K562 (cell line): ENCODE data around the gene SCO1. TPM values are rescaled to one million over a fixed set of nuclear protein-coding genes. Genes with fewer than 3 reads are reported as not detected.
"Not testable (repeated sequence)": the region's sequence is repeated elsewhere in the genome, so short reads cannot be mapped to it uniquely, and the experiment has no call there.

ENCODE experiments used
- ATAC-seq: fragments of 200-7000 bp; cut with Tn5 transposase; 3 replicates; pipeline ENCODE4 v1.9.1; 2020; ENCODE audit warnings: moderate library complexity
- BruUV-seq: library from RNA; stranded (reverse); fragments of 400-500 nt; replicated peaks from 2 replicates; lab custom pipeline; 2021; lab: Mats Ljungman, UMichigan
- CTCF ChIA-PET: fragments of 300-600 bp; formaldehyde crosslinking; extraction: SDS; loops from one replicate; lab custom pipeline; 2021; ENCODE audit warnings: low intra/inter-chr PET ratio; lab: Yijun Ruan, JAX
- POLR2A ChIA-PET: fragments of 300-600, 350-650 bp; sonication (Branson Sonifier 250); formaldehyde crosslinking; extraction: SDS; loops from one replicate; lab custom pipeline; 2021; ENCODE audit warnings: antibody characterized with exemption, inconsistent platforms; lab: Yijun Ruan, JAX
- DNase-seq, 4 experiments: peaks; one replicate each; pipeline versions ENCODE4 v3.0.0 to v3.0.0-alpha.2; 2011 to 2018; ENCODE audit warnings: low spot score in 3 of 4, mixed read lengths in 3 of 4; ENCODE audit errors: extremely low read depth in 1 of 4
- FAIRE-seq: peaks from 2 replicates; lab custom pipeline; 2011; peaks lifted over from hg19 to GRCh38; lab: Jason Lieb, UNC
- H2AFZ ChIP-seq: 2 replicates; pipeline ENCODE4 v1.6.0; 2011; ENCODE audit warnings: low read depth, low read length, control low read depth, inconsistent platforms
- H3K27ac ChIP-seq: fragments of 200-600 bp; 3 replicates; pipeline ENCODE4 v1.8.0; 2011; ENCODE audit warnings: low read depth, mild to moderate bottlenecking, control low read depth, inconsistent platforms, low read length, moderate library complexity, mixed read lengths; ENCODE audit errors: extremely low read depth
- H3K27me3 ChIP-seq, 2 experiments: fragments of 300-600 bp in 1 of 2; 2 replicates in 1 of 2; 3 replicates in 1 of 2; pipeline versions ENCODE4 v1.6.0 to v1.8.0; 2011; ENCODE audit warnings: inconsistent platforms in 2 of 2, low read length in 2 of 2, mild to moderate bottlenecking in 1 of 2, mixed read lengths in 1 of 2, moderate library complexity in 1 of 2; ENCODE audit not compliant: control insufficient read depth in 2 of 2, insufficient read depth in 2 of 2
- H3K36me3 ChIP-seq: fragments of 300-600 bp; 3 replicates; pipeline ENCODE4 v1.8.0; 2011; ENCODE audit warnings: mild to moderate bottlenecking, low read length, inconsistent platforms; ENCODE audit not compliant: control insufficient read depth, insufficient read depth
- H3K4me1 ChIP-seq, 2 experiments: fragments of 200-600 bp in 1 of 2; replicated peaks in 1 of 2; 2 replicates in 1 of 2; 3 replicates in 1 of 2; pipeline versions ENCODE4 v1.5.1 to v1.8.0; 2011; ENCODE audit warnings: inconsistent platforms in 2 of 2, low read length in 2 of 2, mild to moderate bottlenecking in 1 of 2, mixed read lengths in 1 of 2, moderate library complexity in 1 of 2; ENCODE audit not compliant: control insufficient read depth in 2 of 2, insufficient read depth in 2 of 2
- H3K4me2 ChIP-seq: 2 replicates; pipeline ENCODE4 v1.6.1; 2011; ENCODE audit warnings: low read length, control low read depth, inconsistent platforms, mixed read lengths; ENCODE audit not compliant: insufficient read depth
- H3K4me3 ChIP-seq: fragments of 200-600 bp; sonication (generic), shearing (Covaris generic); 2 replicates; pipeline ENCODE4 v1.5.1; 2016; ENCODE audit warnings: control low read depth, inconsistent platforms
- H3K79me2 ChIP-seq: fragments of 200-600 bp; 3 replicates; pipeline ENCODE4 v1.8.0; 2011; ENCODE audit warnings: low read length, inconsistent platforms; ENCODE audit not compliant: control insufficient read depth, insufficient read depth
- H3K9ac ChIP-seq, 2 experiments: 2 replicates each; pipeline versions ENCODE4 v1.6.0 to v1.6.1; 2011; ENCODE audit warnings: low read depth in 2 of 2, low read length in 2 of 2, control low read depth in 1 of 2, inconsistent platforms in 1 of 2, mild to moderate bottlenecking in 1 of 2, mixed read lengths in 1 of 2; ENCODE audit not compliant: insufficient read depth in 1 of 2
- H3K9me1 ChIP-seq: one replicate; pipeline ENCODE4 v1.6.0; 2011; ENCODE audit warnings: inconsistent platforms, mild to moderate bottlenecking, low read length, moderate library complexity; ENCODE audit not compliant: control insufficient read depth, insufficient read depth
- H3K9me3 ChIP-seq: replicated peaks from 2 replicates; pipeline ENCODE4 v1.5.1; 2011; ENCODE audit warnings: low read depth, low read length, inconsistent platforms; ENCODE audit not compliant: control insufficient read depth, insufficient read depth
- H4K20me1 ChIP-seq: replicated peaks from 2 replicates; pipeline ENCODE4 v1.6.1; 2011; ENCODE audit warnings: low read length, inconsistent platforms, mixed read lengths; ENCODE audit not compliant: control insufficient read depth, insufficient read depth
- FOXA3 ChIP-seq, 2 experiments: fragments of 450-650 bp in 1 of 2; sonication (generic) in 1 of 2; formaldehyde crosslinking; IDR thresholded peaks in 1 of 2; conservative IDR thresholded peaks in 1 of 2; 2 replicates each; pipeline versions ENCODE4 v1.4.0 to v1.8.0; 2020 to 2022; ENCODE audit warnings: mild to moderate bottlenecking in 2 of 2, missing genetic modification reagents in 1 of 2
- HMBOX1 ChIP-seq: sonication (generic); IDR thresholded peaks from 2 replicates; pipeline ENCODE4 v1.6.1; 2016
- PYGO2 ChIP-seq: fragments of 450-650 bp; IDR thresholded peaks from 2 replicates; pipeline ENCODE4 v1.6.1; 2016; ENCODE audit warnings: mild to moderate bottlenecking, missing genetic modification characterization, moderate library complexity, missing compliant biosample characterization
- ZNF444 ChIP-seq: fragments of 250-450 bp; sonication (Bioruptor Pico); IDR thresholded peaks from 2 replicates; pipeline ENCODE4 v1.4.0; 2020; ENCODE audit warnings: mild to moderate bottlenecking, moderate library complexity
- WGBS: fragments of 100-300 bp; shearing (Covaris generic); methylation state at CpG from one replicate; pipeline ENCODE4 v1.1.6; 2016; ENCODE audit warnings: low coverage, mixed read lengths; ENCODE audit not compliant: insufficient coverage; ENCODE audit errors: missing lambda C conversion rate; 5-methylcytosine and 5-hydroxymethylcytosine counted together
- in situ Hi-C: fragments of 300-500 bp; cut with MboI; formaldehyde crosslinking; loops from 4 replicates; pipeline ENCODE4 v1.15.0; 2018; ENCODE audit warnings: inconsistent platforms, mixed read lengths
- intact Hi-C: fragments of 100-400 bp; cut with micrococcal nuclease; formaldehyde crosslinking; loops from 2 replicates; pipeline ENCODE4 v1.14.2; 2022
- polyA plus RNA-seq, 8 experiments: library from polyadenylated mRNA; depleted of rRNA in 4 of 8; stranded (reverse) in 5 of 8; unstranded in 3 of 8; fragments of >200 nt; fragmentation: Nextera tagmentation in 2 of 8; fragmentation: Illumina TruSeq in 1 of 8; extraction: Ambion mirVana in 2 of 8; extraction: Trizol in 1 of 8; gene quantifications; 2 replicates each; pipeline versions ENCODE4 v1.2.1 to v1.2.3, GENCODE V29; 2011 to 2014; ENCODE audit warnings: inconsistent platforms in 1 of 8, missing spikeins in 1 of 8
- total RNA-seq, 7 experiments: library from RNA; depleted of rRNA in 6 of 7; stranded (reverse); fragments of >200 nt in 6 of 7; fragmentation: Illumina TruSeq in 2 of 7; extraction: Trizol in 2 of 7; gene quantifications; 2 replicates each; pipeline versions ENCODE4 v1.2.1 to v1.2.3, GENCODE V29; 2011 to 2021; ENCODE audit warnings: low replicate concordance in 1 of 7

SCO1 gene
- total and polyA plus RNA-seq, 9 of the 15 experiments (the other 6 are each of a cell fraction or from before 2014, with no cell fraction given) = 7.1 to 40.9 (median 22.1) TPM

GRCh38 chr17:10699856-10700255 is 2.5 kb upstream of the SCO1 start:
- Histone ChIP-seq H3K4me2 (no peak overlapping the region), H2AFZ (no peak overlapping the region), H3K4me3 (no peak overlapping the region), H3K9me3 (no peaks in the 10 kb centered on the region), H3K27me3 (no peaks in the 10 kb centered on the region), H3K9me1 (no peaks in the 10 kb centered on the region), H4K20me1 (no peaks in the 10 kb centered on the region), H3K9ac (no peak overlapping the region), H3K79me2 (peaks cover 47% of the 10 kb centered on the region), H3K36me3 (peaks cover 10% of the 10 kb centered on the region; the same call in 2 of the 3 replicates), H3K27ac (no peak overlapping the region), H3K4me1 (peaks cover 0 to 3% of the 10 kb centered on the region in 2 experiments; a peak in 2 of 5 replicates)
- ATAC-seq = no peak
- TF ChIP-seq PYGO2 (tag) (no peak), ZNF444 (no peak)
- BruUV-seq = no TSS peak
- in situ Hi-C loops (no loop called here), intact Hi-C loops (no loop called here)
- CTCF ChIA-PET = no interaction called here
- POLR2A ChIA-PET = no interaction called here
- FAIRE-seq = no peak
- DNase-seq = no peak
- 82% methylated on average over 1 of the region's 1 CpG for WGBS

GRCh38 chr17:10698096-10698818 is 924 bp upstream of the SCO1 start:
- Histone ChIP-seq H3K27ac (peak overlapping the region; percentile 86), H3K4me1 (peaks cover 0 to 3% of the 10 kb centered on the region in 2 experiments; a peak in 2 of 5 replicates), H3K4me2 (peak overlapping the region; percentile 81), H3K79me2 (peaks cover 59% of the 10 kb centered on the region), H3K9me1 (no peaks in the 10 kb centered on the region), H4K20me1 (no peaks in the 10 kb centered on the region), H3K9ac (peak overlapping the region; percentile 78 to 88), H2AFZ (peak overlapping the region; percentile 91), H3K27me3 (no peaks in the 10 kb centered on the region), H3K4me3 (peak overlapping the region; percentile 75), H3K9me3 (no peaks in the 10 kb centered on the region), H3K36me3 (peaks cover 24% of the 10 kb centered on the region)
- intact Hi-C loops (no loop called here), in situ Hi-C loops (no loop called here)
- POLR2A ChIA-PET = no interaction called here
- TF ChIP-seq FOXA3 (CRISPR knock-in tag; conservative IDR thresholded peaks at IDR 0.05 in 1 of 2, IDR thresholded peaks at IDR 0.05 in 1 of 2) (no peak), HMBOX1 (peak; percentile 44; the same call in 1 of the 2 replicates)
- DNase-seq = peak in 2 of 4 experiments; percentile 12 to 19
- 2% methylated on average over 16 of the region's 18 CpGs for WGBS
- TSS peak; percentile 70 for BruUV-seq
- no peak for ATAC-seq
- FAIRE-seq = peak; percentile 61
- CTCF ChIA-PET = no interaction called here

GRCh38 chr17:10695875-10696407 is 1.4 kb downstream of the SCO1 start:
- Histone ChIP-seq H3K79me2 (peaks cover 71% of the 10 kb centered on the region), H3K4me2 (peak overlapping the region; percentile 81), H3K36me3 (peaks cover 47% of the 10 kb centered on the region), H3K9ac (peak overlapping the region; percentile 71 to 88; a peak in 3 of 4 replicates), H3K27ac (peak overlapping the region; percentile 86; the same call in 1 of the 3 replicates), H3K4me3 (peak overlapping the region; percentile 75)
- ATAC-seq, H3K4me1 ChIP-seq, FAIRE-seq, H3K27me3 ChIP-seq, H3K9me1 ChIP-seq, in situ Hi-C loops, BruUV-seq, intact Hi-C loops, H4K20me1 ChIP-seq, CTCF ChIA-PET, H2AFZ ChIP-seq, H3K9me3 ChIP-seq: not testable (repeated sequence)
- POLR2A ChIA-PET = interaction anchor here (0.6 to 1.4 kb wide), 2 partner anchors 12 to 1301 kb away, joined by 3 to 4 read pairs; partner anchors contain the start of gene ZNF18
- DNase-seq = peak in 1 of 4 experiments; percentile 4
- 7% methylated on average over 14 of the region's 17 CpGs for WGBS
